GM21526 (cell line): ENCODE data around the gene PHLDA2.

Experiments used
- ATAC-seq: cut with Tn5 transposase; IDR thresholded peaks from one replicate; pipeline ENCODE4 v1.9.1; 2021; ENCODE audit warnings: moderate library complexity; ENCODE audit not compliant: unreplicated experiment, low FRiP score

PHLDA2 gene

GRCh38 chr11:2928605-2929530 is at the start of gene PHLDA2:
Gene PHLDA2 (minus strand): TSS chr11:2929420. CDS start chr11:2929364, 56 bp downstream.
- ATAC-seq, result no peak

DNA sequence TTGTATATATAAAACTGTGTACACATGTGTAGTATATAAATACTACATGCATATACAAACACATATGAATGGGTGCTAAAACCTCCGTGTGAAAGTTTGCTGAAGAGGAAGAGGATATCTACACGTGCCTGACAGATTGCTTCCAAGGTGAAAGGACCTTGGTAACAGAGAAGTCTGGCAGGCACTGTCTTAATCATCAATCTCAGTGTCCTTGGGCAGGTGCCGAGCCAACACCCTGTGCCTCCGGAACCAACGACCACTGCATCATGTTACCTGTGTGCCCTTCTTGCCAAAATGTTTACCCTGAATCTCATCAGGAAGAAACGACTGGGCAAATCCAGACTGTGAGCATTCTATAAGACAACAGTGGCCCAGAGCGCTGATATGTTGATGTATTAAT is 47.9 kb upstream of the PHLDA2 start:
- no peak for ATAC-seq

DNA sequence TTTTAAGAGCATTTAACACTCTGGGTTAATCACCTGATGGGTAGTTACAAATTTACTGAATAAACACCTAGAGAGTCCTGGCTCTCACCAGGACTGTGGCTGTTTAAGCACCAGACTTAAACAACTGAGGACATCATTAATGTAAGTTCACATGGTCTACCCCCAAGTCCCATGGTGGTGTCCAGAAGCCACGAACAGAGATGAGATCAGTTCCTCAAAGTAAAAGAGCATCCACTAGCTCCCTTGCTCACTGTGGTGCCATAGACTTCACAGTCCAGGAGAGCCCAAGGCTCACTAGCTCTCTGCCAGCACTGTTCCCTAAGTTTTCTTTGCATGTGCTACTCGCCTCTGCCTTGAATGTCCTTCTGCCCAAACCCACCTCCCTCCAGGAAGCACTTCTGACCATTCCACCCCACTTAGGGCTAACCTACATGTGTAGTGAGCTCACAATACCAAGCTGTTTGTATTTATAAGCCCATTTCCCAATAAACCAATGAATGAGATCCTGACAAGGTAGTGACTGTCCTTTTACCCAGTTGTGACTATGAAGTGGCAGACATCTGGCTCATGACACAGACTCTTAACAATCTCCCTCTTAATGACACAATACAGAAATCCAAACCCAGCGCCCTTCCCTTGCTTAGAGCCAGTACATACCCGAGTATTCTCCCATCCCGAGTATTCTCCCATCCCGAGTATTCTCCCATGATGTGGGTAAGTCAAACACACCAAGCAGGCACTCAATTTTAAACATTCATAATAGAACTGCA is 47.3 kb upstream of the PHLDA2 start:
- ATAC-seq, result no peak

- ATAC-seq, result no peak
Observed at GRCh38 chr11:2975594-2975993, 46.4 kb upstream of the PHLDA2 start.

- ATAC-seq, result no peak
Observed at GRCh38 chr11:2974272-2974671, 45.1 kb upstream of the PHLDA2 start.

DNA sequence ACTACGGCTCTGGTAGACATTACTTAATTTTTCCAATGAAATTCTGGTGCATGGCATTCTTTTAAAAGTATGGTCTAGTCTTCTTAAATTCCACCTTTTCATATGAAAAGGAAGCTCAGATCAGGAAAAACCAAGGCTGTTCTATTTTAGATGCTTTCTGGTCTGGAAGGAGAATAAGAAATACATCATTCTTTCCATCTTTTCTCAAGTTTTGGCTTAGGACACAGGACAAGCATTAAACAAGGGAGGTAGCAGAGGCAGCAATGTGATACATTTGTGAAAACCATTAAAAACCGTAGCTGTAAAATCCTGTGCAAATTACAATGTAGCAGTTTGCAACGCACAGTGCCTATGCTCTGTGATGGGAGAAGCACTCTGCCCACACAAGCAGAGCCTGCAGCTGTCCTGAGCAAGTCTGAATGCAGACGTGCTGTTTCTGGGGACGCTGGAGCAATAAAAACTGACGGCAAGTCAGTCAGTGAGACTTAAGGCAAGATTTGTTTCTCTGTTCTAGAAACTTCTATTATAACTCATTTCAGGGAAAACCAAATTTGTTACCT is 39.2 kb upstream of the PHLDA2 start:
- ATAC-seq, result no peak

DNA sequence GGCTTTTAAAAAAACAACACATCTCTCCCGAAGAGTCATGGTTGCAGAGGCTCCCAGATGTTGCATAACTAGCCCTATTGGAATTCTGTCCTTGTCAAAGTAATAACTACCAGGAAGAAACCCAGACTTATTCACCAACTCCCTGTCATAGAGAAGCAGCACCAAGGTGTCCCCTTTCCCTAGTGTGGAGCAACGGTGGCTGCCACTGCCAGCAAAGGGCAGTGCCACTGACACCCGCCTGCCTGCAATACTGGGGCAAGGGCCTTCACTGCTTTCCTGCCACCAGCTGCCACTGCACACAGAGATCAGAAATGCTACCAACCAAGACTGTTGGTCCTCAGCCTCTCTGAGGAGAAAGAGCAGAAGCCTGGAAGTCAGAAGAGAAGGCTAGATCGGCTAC is 35.6 kb upstream of the PHLDA2 start:
- ATAC-seq, result no peak

DNA sequence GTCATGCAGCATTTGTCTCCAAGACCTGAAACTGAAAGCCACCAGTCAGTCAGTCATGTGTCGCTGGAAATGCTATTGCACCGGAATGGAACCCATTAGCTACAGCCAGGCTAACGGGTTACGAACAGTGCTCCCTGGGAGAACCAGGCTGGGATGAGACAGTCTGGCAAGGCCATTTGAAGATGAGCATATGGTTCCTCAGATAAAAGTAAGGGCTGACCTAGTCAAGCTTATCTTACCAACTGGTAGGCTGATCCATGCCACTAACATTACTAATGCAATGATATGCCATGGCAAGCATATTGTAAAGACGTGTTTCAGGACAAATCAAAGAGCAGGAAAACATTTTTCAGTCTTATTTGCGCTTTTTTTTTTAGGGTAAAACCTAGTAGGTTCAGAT is 34.5 kb upstream of the PHLDA2 start:
- no peak for ATAC-seq

DNA sequence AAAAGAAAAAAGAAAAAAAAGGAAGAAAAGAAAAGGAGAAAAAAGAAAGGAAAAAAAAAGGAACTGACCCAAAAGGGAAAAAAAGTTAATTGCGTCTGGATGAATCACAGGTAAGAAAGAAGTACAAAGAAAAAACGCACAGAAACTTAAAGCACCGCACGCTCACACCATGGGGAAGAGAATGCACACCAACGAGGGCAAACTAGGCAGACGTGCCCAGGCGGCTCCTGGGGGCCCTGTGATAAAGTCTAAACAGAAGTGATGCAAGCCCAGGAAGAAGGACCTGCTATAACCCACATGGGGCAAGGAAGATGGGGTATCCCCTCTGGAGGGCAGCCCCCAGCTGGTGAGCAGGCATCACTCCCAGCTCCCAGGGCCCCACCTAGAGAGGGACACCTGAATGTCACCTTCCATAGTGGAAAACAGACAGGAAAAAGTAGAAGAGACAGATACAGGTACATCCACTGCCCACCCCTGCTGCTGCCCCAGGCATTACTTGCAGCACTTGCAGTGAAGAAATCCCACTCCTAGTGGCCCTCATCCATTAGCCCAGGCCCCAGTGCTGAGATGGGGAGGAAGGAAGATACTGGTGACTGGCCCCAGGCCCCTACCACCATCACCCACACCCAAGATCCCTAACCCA is 34.0 kb upstream of the PHLDA2 start:
- ATAC-seq, result no peak

- ATAC-seq, result no peak
Observed at GRCh38 chr11:2961080-2961479, 31.9 kb upstream of the PHLDA2 start.

- no peak for ATAC-seq
Observed at GRCh38 chr11:2960139-2960538, 30.9 kb upstream of the PHLDA2 start.

DNA sequence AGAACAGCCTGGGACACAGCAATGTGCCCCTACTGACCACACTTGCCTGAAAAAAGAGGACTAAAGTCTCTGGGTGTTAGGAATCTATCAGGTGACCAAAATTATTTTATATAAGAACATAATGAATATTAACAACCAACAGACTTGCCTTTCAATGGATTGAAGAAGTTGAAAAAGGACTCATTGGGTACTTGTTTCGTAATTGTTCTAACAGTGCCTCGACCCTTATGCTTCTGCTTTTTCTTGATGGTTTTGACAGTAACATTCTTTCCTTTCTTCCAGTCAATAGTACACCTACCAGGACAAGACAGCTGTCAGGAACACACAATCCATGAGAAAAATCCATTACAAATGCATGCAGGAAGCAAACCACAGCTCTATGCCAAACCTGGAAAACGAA is 29.0 kb upstream of the PHLDA2 start:
- ATAC-seq, result no peak

DNA sequence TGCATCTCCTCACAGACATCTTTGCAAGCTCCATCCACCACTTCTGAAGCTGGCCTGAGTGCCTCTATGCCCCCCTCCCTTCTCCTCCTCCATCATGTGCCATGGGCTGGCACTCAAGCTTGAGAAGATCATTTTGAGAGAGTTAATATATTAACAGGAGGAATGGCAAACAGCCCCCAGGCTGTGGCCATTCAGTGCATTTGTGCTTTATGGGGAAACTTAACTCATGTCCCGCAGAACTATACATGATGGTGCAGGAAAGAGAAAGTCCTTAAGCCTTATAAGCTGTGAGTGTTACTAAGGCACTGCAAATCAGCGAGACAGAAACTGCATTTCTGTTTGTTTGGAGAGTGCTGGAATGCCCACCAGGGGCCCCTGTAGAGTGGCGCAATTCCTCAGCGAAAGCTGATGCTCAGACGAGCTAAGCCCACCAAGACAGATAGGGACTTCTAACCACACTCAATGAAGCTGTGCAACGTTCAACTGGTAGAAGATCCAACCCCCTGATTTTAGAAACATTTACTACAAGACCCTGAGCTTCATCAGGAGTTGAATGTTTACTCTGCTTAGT is 26.8 kb upstream of the PHLDA2 start:
- ATAC-seq, result no peak

- ATAC-seq, result no peak
Observed at GRCh38 chr11:2954263-2954662, 25.0 kb upstream of the PHLDA2 start.

DNA sequence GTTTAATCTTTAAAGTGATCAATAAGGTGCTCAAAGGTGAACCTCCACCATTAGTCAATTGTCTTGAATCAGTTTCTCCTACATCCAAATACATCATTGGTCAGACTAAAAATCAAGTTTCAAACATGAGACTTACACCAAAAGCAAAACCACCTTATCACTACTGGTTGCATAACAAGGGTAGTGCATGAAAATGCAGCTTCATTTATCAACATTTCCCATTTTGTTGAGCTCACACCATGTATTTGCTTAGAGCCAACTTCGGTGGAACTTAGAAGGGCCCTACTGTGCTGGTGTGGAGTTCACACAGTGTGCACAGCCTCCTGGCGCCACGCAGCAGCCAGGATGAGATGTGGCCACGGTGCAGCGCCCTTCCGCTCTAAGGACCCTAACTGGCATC is 23.1 kb upstream of the PHLDA2 start:
- ATAC-seq, result no peak

DNA sequence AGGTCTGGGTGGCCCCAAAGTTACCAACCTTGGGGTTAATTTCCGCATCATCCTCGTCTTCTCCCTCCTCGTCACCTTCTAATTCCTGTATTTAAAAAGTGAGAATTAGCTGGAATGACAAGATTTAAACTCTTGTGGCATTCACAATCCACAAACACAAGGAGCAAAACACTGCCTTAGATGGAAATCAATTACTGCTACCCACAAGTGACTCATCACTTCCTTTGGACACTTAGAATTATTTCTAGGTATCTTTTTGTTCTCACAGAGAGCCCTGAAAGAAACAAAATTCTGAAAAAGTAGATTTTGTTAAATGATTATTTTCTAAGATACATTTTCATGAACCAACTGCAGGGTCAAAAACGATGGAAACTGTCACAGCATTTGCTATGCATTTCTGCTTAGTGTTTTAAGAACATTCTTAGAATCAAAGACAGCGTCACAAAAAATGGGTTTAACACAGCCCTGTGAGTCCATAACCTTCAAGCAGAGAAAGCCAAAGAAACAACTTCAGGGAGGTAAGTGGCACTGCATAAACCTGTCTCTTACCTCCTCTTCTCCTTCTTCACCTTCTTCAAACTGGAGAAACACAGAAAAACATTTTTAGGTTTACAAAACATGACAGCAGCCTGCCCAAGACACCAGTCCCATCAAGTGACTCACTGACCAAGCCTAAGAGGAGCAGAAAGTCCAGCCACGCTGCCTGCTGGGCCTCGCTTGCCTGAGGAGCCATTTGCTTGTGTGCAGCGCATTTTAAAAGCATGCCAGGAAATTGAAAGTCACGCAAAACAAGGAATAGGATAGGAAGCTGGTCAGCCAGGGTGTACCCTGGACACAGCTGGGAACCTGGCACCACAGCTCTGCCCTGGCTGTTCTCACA is 22.3 kb upstream of the PHLDA2 start:
- no peak for ATAC-seq

- no peak for ATAC-seq
Observed at GRCh38 chr11:2950825-2951224, 21.6 kb upstream of the PHLDA2 start.

- no peak for ATAC-seq
Observed at GRCh38 chr11:2949920-2950319, 20.7 kb upstream of the PHLDA2 start.

GRCh38 chr11:2947744-2948143 is 18.5 kb upstream of the PHLDA2 start:
- no peak for ATAC-seq
